Fibroblast of lung (primary cell): Measurements from ENCODE around the gene NFYC.

ENCODE experiments used
- CTCF ChIP-seq, 2 donors: IDR thresholded peaks in 1 of 2; conservative IDR thresholded peaks in 1 of 2; 1 replicate in 1 of 2; 2 replicates in 1 of 2; pipeline ENCODE4 v1.5.1; 2011 to 2012; ENCODE audit warnings: low read length in 2 of 2, control low read depth in 1 of 2, inconsistent platforms in 1 of 2, low read depth in 1 of 2, mild to moderate bottlenecking in 1 of 2
- EZH2 ChIP-seq: IDR thresholded peaks from 2 replicates; pipeline ENCODE4 v1.5.1; 2012; ENCODE audit warnings: low read length, control low read depth, mild to moderate bottlenecking; ENCODE audit errors: missing control alignments

- no peak for TF ChIP-seq CTCF (conservative IDR thresholded peaks at IDR 0.05 in 1 of 2, IDR thresholded peaks at IDR 0.05 in 1 of 2; ENCODE audit: low read depth in 1 of 2, low read length in 2 of 2)
- no peak for TF ChIP-seq EZH2
Measured at GRCh38 chr1:40808909-40809308, 117.4 kb downstream of the NFYC start.
